ENCODE data around the gene C21orf91. TPM values are rescaled to one million over a fixed set of nuclear protein-coding genes. Genes with fewer than 3 reads are reported as not detected.

The C21orf91 gene
- 7.3 and 9.8 TPM in 2 replicates for polyA plus RNA-seq (2014; cell fraction: cytosol; rRNA removed)
- polyA plus RNA-seq (2014; cell fraction: nucleus; rRNA removed): 5.9 and 8.4 TPM in 2 replicates

DNA sequence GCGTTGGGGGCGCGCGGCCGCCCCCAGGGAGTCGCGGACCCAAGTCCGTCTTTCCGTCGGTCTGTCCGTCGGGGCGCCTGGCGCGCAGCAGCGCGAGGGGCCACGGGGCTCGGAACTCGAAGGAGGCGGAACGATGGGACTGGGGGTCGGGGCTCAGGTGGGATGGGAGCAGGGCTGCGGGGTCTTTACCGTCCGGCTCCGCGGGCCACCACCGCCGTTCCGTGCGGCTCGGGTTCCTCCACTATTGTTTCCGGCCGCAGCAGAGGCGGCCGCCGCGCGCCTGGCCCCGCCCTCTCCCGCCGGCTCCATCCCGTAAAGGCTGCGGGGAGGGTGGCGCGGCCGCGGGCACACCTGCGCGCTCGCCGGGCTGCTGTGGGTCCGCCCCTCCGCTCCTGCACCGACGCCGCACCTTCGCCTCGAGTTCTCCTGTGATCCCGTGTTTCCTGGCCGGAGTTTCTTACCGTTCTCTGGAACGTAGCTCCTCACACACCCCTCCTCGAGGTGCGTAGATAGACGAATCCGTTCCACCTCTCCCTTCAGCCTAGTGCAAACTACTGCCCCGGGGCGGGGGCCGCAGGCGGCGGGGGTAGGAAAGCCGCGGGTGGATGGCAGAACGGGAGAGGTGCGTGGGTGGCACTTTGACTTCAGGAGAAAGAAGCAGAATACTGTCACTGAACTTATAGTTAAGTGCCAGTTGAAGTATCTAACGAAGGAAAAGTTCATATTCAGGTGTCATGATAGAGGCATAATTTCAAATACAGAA, at the start of gene C21orf91:
Gene C21orf91 (minus strand): TSS at position 243 of the 763 bp plus-strand sequence. CDS start 1,038 bp downstream, outside the sequence.
- peak; percentile 88 for DNase-seq (ENCODE audit: low spot score)

GRCh38 chr21:17866590-17866989, 47.4 kb upstream of the C21orf91 start:
- DNase-seq (ENCODE audit: low spot score): no peak

GRCh38 chr21:17859661-17860060, 40.5 kb upstream of the C21orf91 start:
- DNase-seq (ENCODE audit: low spot score): no peak

GRCh38 chr21:17858747-17859146, 39.6 kb upstream of the C21orf91 start:
- DNase-seq (ENCODE audit: low spot score): no peak

DNA sequence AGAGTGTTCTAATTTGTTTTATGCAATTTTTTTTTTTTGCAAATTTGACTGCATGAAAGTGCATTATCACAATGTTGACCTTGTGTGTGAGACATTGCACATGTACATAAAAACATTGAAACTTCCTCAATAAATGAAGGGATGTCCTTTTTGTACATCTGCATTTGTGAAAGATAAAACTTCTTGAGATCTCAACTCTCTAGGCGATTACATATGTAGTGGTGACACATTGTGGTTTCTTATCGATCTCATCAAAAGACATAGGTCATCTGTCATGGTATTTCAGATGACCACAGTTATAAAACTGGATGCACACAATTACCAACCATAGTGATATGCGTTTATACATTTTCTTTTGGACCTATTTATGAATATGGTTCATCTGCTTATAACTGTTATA, 35.6 kb upstream of the C21orf91 start:
- DNase-seq (ENCODE audit: low spot score): no peak

GRCh38 chr21:17853393-17854275, 34.5 kb upstream of the C21orf91 start:
- DNase-seq (ENCODE audit: low spot score): no peak

DNA sequence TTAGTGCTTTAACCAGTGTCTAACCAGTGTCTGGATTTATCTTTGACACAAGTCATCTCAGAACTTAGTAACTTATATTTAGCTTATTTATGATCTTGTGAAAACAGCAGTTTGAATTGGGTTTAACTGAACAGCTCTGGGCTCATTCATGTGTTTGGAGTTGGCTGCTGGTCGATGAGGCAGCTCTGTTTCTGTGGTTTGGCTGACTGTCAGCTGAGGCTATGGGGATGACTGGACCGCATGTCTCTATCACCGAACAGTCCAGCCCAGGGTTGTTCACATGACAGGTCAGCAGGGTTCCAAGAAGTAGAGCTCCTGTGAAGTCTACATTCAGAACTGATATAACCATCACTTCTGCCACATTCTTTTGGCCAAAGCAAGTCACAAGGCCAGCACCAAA, 29.1 kb upstream of the C21orf91 start:
- DNase-seq (ENCODE audit: low spot score): no peak

- DNase-seq (ENCODE audit: low spot score): no peak
Measured at GRCh38 chr21:17841103-17841502, 21.9 kb upstream of the C21orf91 start.

DNA sequence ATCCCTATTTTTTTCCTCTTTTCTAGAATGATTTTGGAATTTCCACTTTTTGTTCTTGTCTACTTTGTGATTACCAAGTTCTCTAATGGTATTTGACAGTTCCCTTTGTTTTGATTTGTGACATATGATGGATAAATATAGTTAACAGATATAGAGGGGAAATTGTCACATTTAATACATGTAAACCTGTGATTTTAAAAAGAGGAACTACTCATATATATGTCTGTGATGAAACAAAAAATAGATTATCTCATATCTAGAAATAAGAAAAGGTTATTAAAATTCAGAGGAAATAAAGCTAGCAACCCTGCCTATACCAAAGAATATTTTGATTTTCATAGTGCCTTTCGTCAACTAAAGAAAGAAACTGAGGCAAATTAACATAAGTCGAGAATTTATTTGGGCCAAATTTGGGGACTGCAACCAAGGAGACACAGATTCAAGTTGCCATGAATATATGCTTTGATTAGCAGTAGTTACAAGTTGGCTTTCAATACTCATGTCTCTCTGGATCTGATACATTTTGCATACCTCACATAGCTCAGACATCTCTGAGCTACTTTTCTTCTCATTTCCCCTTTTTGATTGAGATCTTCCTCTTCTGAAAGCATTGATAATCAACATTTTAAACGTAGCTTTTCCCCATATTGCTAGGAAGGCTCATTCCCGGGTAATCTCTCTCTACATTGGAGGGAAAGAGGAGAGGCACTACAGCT, 15.6 kb upstream of the C21orf91 start:
- DNase-seq (ENCODE audit: low spot score): no peak

- DNase-seq (ENCODE audit: low spot score): no peak
Measured at GRCh38 chr21:17829472-17829871, 10.3 kb upstream of the C21orf91 start.

DNA sequence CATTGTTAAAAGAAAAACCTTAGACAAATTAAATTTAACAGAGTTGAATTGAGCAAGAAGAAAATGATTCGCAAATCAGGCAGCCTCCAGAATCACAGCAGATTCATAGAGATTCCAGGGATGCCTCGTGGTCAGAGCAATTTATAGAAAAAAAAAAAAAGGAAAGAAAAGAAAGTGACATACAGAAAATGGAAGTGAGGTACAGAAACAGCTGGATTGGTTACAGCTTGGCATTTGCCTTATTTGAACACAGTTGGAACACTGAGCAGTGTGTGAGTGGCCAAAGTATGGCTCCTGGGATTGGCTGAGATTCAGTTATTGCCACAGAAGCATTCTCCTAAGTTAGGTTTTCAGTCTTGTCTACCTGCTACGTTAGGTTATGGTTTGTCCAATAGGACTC, 9.1 kb upstream of the C21orf91 start:
- no peak for DNase-seq (ENCODE audit: low spot score)

DNA sequence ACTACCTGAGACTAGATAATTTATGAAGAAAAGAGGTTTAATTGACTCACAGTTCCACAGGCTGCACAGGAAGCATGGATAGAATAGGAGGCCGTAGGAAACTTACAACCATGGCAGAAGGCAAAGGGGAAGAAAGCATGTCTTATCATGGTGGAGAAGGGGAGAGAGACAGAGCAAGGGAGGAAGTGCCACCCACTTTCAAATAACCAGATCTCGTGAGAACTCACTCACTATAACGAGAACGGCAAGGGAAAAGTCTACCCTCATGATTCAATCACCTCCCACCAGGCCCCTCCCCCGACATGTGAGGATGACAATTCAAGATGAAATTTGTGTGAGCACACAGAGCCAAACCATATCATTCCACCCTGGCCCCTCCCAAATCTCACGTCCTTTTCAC, 4.7 kb upstream of the C21orf91 start:
- DNase-seq (ENCODE audit: low spot score): no peak

DNA sequence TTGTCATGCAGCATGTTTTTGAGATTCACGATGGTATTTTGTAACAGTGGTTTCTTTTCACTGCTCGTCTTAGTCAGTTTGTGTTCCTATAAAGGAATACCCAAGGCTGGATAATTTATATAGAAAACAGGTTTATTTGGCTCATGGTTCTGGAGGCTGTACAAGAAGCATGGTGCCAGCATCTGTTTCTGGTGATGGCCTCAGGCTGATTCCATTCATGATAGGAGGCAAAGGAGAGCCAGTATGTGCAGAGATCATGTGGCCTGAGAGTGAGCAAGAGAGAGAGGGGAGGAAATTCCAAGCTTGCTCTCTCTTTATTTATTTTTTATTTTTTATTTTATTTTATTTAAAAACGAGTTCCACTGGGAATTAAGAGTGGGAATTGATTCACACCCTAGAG, 2.0 kb upstream of the C21orf91 start:
- DNase-seq (ENCODE audit: low spot score): no peak

DNA sequence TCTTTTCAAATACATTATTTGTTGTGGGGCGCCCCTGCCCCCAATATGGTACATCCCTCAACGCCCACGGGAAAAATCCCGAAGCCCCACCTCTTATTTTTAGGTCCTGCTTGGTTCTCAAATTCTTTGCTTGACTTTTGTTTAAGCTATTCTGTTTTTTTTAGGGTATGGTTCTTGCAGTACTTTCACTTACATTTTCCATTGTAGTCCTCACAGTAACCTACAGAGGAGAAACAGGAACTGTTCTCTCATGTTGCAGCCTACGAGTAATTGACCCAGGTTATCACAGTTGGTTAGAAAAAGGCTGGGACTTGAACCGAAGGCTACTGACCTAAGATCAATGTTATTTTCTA, 697 bp upstream of the C21orf91 start:
- DNase-seq (ENCODE audit: low spot score): no peak

DNA sequence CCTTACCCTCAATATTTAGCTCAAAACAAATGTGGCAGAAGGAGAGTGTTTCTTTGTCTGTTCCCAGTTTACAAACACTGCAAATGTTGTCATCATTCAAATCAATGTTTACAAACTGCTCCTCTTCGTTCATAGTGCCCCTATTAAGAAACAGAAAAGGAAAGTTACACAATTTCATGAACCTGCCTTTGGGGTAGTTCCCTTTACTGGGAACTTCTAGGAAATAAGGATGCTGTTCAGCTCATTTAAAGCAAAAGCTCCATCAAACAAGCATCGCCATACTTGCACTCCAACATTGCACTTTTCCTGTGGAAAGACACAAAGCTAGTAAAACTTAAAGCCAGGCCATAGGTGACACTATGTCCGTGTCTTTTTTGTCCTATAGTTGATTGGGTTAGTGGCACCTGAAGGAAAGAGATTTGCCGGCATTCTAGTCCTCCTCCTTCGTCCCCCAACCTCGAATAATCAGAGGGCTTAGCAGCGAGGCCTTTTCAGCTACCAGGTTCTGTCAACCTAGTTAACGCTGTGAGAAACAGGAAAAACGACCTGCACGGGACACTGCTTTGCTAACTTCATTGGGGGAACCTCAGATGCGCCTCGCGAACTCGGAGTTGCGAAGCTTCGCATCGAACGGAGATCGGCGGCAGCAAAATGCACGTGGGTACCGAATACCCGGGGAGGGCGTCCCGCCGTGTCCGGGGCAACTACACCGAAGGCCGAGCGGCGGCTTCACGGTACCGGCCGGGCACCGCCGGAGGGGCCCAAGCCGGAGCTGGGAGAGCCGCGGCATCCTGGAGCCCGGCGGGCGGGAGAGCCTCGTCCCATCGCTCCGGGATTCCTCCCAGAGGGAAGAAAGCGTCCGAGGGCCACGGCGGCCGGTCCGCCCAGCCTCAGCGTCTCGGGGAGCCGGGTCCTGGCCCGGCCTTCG, 706 bp downstream of the C21orf91 start:
- peak; percentile 41 for DNase-seq (ENCODE audit: low spot score)

DNA sequence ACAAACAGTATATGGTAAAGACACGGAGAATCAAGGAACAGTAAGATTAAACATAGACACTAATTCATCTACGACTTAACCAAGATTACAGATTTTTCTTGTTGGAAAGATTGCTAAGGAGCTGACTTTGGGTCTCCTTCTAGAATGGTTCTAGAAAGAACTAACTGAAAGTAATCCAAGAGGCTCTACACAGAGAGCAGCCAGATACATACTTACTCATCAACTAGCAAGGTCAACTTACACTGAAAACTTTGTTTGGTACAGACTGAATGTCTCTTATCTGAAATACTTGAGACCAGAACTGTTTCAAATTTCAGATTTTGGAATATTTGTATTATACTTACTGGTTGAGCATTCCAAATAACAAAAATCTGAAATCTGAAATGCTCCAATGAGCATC, 5.8 kb downstream of the C21orf91 start:
- no peak for DNase-seq (ENCODE audit: low spot score)

DNA sequence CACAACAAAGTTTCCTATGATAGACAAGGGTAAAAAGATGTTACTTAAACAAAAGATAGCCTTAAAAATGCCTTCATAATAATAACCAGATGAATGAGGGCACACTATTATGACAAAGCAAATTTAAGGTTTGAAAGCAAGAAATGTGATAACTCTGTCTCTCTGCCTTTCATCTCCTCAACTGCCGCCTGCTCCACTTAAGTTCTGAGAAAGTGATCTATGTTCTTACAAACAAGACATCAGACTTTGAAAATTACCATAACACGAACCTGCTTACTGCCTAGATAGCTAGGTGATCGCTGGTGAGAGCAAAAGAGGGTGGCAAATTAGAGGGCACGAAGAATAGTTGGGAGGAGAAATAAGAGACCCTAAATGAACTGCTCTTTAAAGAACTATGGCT, 13.2 kb downstream of the C21orf91 start:
- no peak for DNase-seq (ENCODE audit: low spot score)

DNA sequence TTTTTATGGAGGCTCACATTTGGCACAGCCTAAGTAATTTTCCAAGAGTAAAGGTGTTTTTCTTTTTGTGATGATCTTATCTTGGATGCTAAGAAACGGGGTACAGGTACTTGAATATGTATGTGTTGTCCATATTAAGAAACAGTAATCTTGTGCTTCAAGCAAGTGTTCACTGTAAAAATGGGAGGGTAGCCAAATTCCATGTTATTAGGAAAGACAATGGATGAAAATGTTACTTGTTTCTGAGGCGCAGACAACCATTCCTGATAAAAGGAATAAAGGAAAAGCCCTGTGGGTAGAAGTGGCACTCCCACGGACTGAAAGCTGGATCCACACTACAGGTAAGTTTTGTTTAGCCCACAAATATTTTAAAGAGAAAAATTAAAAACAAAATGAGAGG, 15.6 kb downstream of the C21orf91 start:
- DNase-seq (ENCODE audit: low spot score): no peak

- no peak for DNase-seq (ENCODE audit: low spot score)
Measured at GRCh38 chr21:17802572-17802971, 16.6 kb downstream of the C21orf91 start.

- no peak for DNase-seq (ENCODE audit: low spot score)
Measured at GRCh38 chr21:17799414-17800164, 19.6 kb downstream of the C21orf91 start.
